Middle frontal gyrus (tissue), 1 donor: ENCODE results near the gene CUX1.

Experiments
- DNase-seq: peaks from one replicate; pipeline ENCODE4 v3.0.0-alpha.2; 2015; ENCODE audit warnings: low spot score; ENCODE audit errors: extremely low spot score

Gene CUX1

GRCh38 chr7:101890749-101891523, 73.5 kb downstream of the CUX1 start:
- no peak for DNase-seq

GRCh38 chr7:101891936-101892640, 74.7 kb downstream of the CUX1 start:
- DNase-seq, result no peak

DNA sequence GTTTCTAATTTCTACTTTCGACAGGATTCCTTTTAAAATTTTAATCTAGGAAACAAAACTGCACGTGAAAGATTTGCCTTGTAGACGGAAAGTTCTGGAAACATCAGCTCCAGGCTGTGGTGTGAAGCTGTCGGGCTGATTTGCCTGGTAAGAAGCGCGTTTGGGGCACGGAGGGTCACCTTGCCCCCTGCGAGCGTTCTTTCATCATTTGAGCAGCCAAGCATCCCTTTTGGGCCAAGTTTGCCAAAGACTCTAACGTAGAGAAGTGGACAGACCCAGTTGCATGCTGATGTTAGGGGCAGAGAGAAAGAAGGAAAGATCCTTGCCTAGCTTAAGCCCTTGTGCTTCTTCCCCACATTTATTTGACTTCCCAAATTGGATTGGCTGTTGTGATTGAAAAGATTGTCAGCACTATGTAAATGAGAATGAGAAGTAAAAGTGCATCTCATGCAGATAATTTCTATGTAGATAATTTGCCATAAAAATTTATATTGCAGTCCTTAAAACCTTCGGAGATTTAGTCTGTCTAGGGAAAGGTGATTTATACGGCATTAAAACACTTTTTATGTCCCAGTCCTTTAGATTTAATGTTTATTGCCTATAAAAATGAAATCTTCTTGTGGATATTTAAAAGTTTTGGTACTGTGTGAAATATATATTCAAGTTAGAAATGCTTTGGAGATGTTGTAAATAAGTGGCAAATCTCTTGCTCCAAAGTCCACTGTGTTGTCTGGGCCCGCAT, 76.1 kb downstream of the CUX1 start:
- no peak for DNase-seq

- DNase-seq, result no peak
Measured at GRCh38 chr7:101896316-101896715, 78.9 kb downstream of the CUX1 start.

- no peak for DNase-seq
Measured at GRCh38 chr7:101896941-101897340, 79.5 kb downstream of the CUX1 start.

DNA sequence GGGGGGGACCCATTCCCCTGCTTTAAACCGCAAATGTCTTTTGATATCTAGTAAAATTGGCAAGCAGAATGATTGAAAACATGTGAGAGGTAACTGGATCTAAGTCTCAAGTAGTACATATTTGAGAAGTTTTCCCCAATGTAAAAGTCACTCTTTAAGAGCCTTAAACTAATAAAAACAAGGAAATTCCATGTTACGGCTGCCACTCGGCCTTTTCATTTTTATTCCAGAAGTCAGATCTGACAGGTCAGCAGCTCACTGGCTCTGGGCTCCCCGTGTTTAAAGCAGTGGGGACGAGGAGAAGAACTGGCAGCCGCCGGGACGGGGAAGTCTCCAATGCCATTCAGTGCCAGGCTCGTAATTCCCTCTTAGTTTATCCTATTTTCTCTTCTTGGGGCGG, 80.7 kb downstream of the CUX1 start:
- no peak for DNase-seq

GRCh38 chr7:101899616-101900015, 82.2 kb downstream of the CUX1 start:
- no peak for DNase-seq

DNA sequence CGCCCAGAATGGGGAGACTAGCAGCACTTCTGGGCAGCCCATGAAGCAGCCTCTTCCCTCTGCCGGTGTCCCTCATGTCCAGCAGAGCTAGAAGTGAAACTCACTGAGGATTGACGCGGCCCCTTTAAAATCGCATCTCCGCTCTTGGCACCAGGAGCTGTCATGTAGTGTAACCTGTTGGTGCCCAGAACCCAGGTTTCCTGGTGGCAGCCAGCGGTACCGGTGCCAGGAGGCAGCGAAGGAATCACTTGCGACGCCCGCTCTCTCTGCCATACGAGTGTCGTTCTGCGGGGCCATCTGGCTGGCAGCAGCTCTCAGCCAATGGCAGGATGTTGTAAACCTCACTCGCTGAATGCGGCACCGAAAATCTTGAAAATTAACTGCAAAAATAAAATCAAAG, 82.7 kb downstream of the CUX1 start:
- no peak for DNase-seq

GRCh38 chr7:101901661-101902491, 84.5 kb downstream of the CUX1 start:
- no peak for DNase-seq

DNA sequence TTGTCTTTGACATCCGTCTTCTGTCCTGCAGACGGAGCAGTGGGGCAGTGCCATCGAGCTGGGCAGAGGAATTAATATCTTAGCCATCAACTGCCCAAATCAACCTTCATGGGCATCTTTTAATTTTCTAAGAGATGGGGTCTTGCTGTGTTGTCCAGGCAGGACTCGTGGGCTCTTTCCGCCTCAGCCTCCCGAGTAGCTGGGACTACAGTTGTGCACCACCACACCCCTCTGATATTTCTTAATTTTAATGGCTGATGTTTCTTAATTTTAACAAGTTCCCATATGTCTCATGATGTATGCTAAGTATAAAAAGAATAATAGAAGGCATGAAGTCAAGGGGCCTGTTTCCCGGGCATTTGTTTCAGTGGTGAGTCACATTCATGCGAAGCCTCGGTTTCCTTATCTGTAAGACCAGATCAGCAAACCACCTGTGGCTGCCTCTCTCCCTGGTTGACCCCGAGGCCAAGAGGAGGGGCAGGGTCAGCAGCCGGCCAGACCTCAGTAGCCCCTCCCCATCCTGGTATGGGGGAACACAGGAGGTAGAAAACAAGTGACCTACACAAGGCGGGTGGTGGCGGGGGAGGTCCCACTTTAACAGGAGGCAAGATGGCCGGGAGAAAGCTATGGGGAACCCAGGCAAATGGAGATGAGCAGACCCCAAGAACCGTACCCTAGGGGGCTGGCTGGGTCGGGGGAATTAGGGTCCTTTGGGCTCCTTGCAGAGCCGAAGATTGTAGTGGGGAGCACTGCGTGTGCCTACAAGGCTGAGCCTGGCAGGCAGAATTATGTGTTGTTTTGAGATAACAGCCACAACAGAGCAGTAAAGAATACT, 85.5 kb downstream of the CUX1 start:
- DNase-seq, result no peak

GRCh38 chr7:101903515-101903868, 86.1 kb downstream of the CUX1 start:
- no peak for DNase-seq

GRCh38 chr7:101904019-101904418, 86.6 kb downstream of the CUX1 start:
- DNase-seq, result no peak

DNA sequence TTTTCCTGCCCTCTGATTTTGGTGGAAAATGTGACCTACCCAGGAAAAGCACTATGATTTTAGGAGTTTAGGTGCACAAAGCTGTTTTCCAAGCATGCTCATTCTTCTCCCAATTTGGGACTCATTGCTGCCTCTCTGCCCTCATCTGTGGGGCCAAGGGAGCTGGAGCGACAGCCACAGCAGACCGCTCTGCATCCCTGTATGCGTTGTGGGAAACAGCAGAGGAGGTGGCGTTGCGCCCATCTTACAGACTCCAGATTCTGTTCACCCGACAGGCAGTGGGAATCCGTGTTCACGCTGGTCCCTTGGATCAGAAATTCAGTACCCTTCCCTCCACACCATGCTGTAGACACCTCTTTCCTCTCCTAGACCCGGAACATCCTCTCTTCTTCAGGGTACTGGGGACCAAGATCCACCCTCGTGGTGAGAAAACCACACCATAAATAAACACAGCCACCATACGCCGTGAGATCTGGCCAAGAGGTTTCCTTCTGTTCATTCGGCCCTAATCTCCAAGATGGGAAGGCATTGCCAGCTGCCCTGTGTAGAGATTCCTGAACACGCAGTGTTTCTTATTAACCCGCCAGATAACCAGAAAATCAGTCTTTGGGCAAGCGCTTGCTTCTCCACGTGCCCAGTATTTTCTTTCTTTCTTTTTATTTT, 87.9 kb downstream of the CUX1 start:
- no peak for DNase-seq

GRCh38 chr7:101906291-101907240, 89.1 kb downstream of the CUX1 start:
- DNase-seq, result no peak

DNA sequence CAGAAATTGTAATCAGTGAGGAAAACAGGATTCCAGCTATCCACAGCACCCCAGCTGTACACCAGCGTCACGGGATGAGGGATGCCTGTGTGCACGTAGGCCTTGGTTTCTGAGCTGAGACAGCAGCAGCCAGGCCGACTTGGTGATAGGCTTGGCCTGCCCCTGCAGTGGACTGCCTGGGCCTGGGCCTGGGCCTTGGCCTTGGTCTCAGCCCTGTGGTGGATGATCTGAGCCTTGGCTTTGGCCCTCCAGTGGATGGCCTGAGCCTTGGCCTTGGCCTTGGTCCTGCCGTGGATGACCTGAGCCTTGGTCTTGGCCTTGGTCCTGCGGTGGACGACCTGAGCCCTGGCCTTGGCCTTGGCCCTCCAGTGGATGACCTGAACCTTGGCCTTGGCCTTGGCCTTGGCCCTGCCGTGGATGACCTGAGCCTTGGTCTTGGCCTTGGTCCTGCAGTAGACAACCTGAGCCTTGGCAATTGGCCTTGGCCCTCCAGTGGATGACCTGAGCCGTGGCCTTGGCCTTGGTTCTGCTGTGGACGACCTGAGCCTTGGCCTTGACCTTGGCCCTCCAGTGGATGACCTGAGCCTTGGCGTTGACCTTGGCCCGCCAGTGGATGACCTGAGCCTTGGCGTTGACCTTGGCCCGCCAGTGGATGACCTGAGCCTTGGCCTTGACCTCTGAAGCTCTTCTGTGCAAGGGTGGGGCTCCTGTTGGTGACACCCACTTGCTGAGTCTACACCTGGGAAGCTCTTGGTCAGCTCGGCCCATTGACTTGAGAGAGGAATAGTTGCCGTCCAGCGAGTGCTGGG, 93.8 kb downstream of the CUX1 start:
- DNase-seq, result no peak

GRCh38 chr7:101911800-101912715, 94.6 kb downstream of the CUX1 start:
- no peak for DNase-seq

DNA sequence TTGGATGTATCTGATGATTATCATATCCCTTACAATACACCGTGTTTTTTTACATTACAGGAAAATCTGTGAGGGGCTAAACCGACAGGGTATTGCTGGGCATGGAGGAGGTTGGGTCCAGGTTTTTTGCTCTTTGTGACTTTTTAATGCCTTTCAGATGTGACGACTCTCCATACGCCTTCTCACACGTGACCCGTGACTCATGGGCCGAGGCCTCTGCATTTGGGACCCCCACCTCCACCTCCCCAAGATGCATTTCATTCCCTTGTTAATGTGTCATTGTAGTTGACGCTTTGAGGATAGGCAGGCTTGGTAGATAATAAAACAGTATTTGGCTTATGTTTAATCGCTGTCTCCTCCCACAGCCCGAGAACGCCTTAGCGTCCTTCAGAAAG, 95.3 kb downstream of the CUX1 start:
- no peak for DNase-seq
